Heart left ventricle (tissue), 16 donors: ENCODE measurements around the gene KCNG2. TPM values are rescaled to one million over a fixed set of nuclear protein-coding genes. Genes with fewer than 3 reads are reported as not detected.

ENCODE experiments used
- ATAC-seq, 4 donors: fragments of 200-7000 bp; cut with Tn5 transposase; one replicate each; pipeline ENCODE4 v1.9.1; 2020 to 2022; ENCODE audit warnings: moderate library complexity in 4 of 4, mild to moderate bottlenecking in 3 of 4, moderate number of reproducible peaks in 1 of 4
- DNase-seq, 5 donors: peaks; one replicate each; pipeline ENCODE4 v3.0.0-alpha.2; 2020
- H3K27ac ChIP-seq, 12 donors: fragments of 200-600 bp; sonication (generic) in 4 of 12; one replicate each; pipeline versions ENCODE4 v1.5.0 to v1.8.0; 2016 to 2022; ENCODE audit warnings: mild to moderate bottlenecking in 2 of 12
- H3K27me3 ChIP-seq, 9 donors: fragments of 200-600 bp; sonication (generic) in 2 of 9; one replicate each; pipeline versions ENCODE4 v1.5.1 to v1.8.0; 2016 to 2022; ENCODE audit warnings: mild to moderate bottlenecking in 3 of 9
- H3K36me3 ChIP-seq, 9 donors: fragments of 200-600 bp; sonication (generic) in 2 of 9; one replicate each; pipeline versions ENCODE4 v1.5.0 to v1.8.0; 2018 to 2022; ENCODE audit warnings: mild to moderate bottlenecking in 2 of 9
- H3K4me1 ChIP-seq, 12 donors: fragments of 200-600 bp; sonication (generic) in 4 of 12; one replicate each; pipeline versions ENCODE4 v1.5.0 to v1.8.0; 2016 to 2022; ENCODE audit warnings: mild to moderate bottlenecking in 3 of 12
- H3K4me3 ChIP-seq, 12 donors: fragments of 200-600 bp; sonication (generic) in 4 of 12; one replicate each; pipeline versions ENCODE4 v1.5.0 to v1.8.0; 2017 to 2022; ENCODE audit warnings: mild to moderate bottlenecking in 9 of 12, moderate library complexity in 4 of 12
- H3K9me3 ChIP-seq, 12 donors: fragments of 200-600 bp; sonication (generic) in 4 of 12; one replicate each; pipeline versions ENCODE4 v1.5.0 to v1.8.0; 2016 to 2022; ENCODE audit warnings: mild to moderate bottlenecking in 1 of 12
- CTCF ChIP-seq, 12 donors: fragments of 200-600 bp; sonication (generic) in 4 of 12; IDR thresholded peaks; one replicate each; pipeline versions ENCODE4 v1.5.0 to v1.8.0; 2018 to 2022; ENCODE audit warnings: antibody characterized with exemption in 12 of 12, mild to moderate bottlenecking in 5 of 12
- POLR2A ChIP-seq, 2 donors: fragments of 450-650 bp; IDR thresholded peaks; one replicate each; pipeline ENCODE4 v1.6.1; 2017; ENCODE audit warnings: antibody characterized with exemption in 2 of 2, mild to moderate bottlenecking in 2 of 2, moderate library complexity in 2 of 2
- WGBS, 4 donors: extraction: QIAGEN DNeasy Blood & Tissue Kit in 2 of 4; methylation state at CpG; one replicate each; pipeline versions ENCODE4 v1.1.5 to v1.1.7; 2013 to 2018; 5-methylcytosine and 5-hydroxymethylcytosine counted together
- intact Hi-C, 10 donors: fragments of 100-400 bp; cut with DNase I; formaldehyde crosslinking; loops; one replicate each; pipeline versions ENCODE4 v1.11.1 to v1.14.2; 2022
- polyA plus RNA-seq, 2 donors: library from polyadenylated mRNA; stranded (reverse); fragments of 200-250 nt; gene quantifications; one replicate each; pipeline ENCODE4 v1.2.3, GENCODE V29; 2013
- total RNA-seq, 9 donors: library from RNA; depleted of rRNA in 2 of 9; stranded (reverse); fragments of >200 nt in 2 of 9; fragmentation: NEBNext Ultra II Directional in 3 of 9; extraction: Animal tissue kit (Norgen Biotek cat#: 25700) in 3 of 9; gene quantifications; one replicate each; pipeline versions ENCODE4 v1.1.0 to v1.2.4, GENCODE V29; 2016 to 2023
- donor health status: ischemic (EF 13 %, LVEDD 7.1; RV severe dilation, severe dysfunction).
- donor health status: healthy with polysubstance abuse.
- donor health status: DM: no; HTN: yes; CAD: no.
- donor health status: DM: no; HTN: no; CAD: no.
- donor health status: ischemic (EF 25% LVEDD 6.9; RV normal size, moderate dysfunction).
- donor health status: ischemic (EF 25% LVEDD 5.7; RV mildly dilated, moderate dysfunction).
- donor health status: healthy.
- donor health status: DM: yes; HTN: yes; CAD: no.
- donor health status: ischemic (EF 35%, LVEDD 5.7; RV mildly dilated, moderate dysfunction).
- donor health status: nonischemic (EF 11% LVEDD 7.7; RV severe dilation, severe dysfunction).
- donor health status: DM: yes; HTN: yes; CAD: no.
- donor health status: PGD.
- donor health status: ischemic (EF 29% LVEDD 5.4; RV normal size, mild dysfunction).
- donor health status: nonischemic (EF 23%, LVEDD 6.1; RV moderate dilation, normal function).

KCNG2 gene
- total and polyA plus RNA-seq, 11 donors, result 0.07 to 1.5 (median 0.18) TPM; not detected in 8

DNA sequence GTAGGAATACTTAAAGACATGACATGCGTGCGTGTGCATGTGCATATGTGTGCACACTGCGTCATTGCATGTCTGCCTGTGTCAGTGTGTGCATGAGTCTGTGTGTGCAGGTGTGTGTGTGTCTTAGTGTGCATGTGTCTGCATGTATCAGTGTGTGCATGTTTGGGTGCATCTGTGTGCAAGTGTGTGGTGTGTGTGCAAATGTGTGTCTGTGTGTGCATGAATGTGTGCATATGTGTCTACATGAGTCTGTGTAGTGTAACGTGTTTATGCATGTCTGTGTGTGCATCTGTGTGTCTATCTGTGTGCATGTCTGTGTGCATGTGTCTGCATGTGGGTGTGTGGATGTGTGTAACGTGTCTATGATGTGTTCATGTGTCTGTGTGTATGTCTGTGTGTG, 30.5 kb downstream of the KCNG2 start:
- Histone ChIP-seq H3K27me3 (peaks cover 0 to 4% (median 0%) of the 10 kb centered on the region in 9 donors), H3K36me3 (no peaks in the 10 kb centered on the region), H3K4me1 (no peaks in the 10 kb centered on the region), H3K4me3 (no peak overlapping the region), H3K27ac (no peak overlapping the region), H3K9me3 (peaks cover 0 to 5% (median 0%) of the 10 kb centered on the region in 12 donors)
- 87 to 94% (median 91%) methylated on average over 5 of the region's 5 CpGs for WGBS, 4 donors
- no peak for TF ChIP-seq CTCF (IDR thresholded peaks at IDR 0.05)
- no peak for TF ChIP-seq POLR2A (IDR thresholded peaks at IDR 0.05)
- DNase-seq (no peak), ATAC-seq (no peak)
- intact Hi-C loops, result no loop called here

DNA sequence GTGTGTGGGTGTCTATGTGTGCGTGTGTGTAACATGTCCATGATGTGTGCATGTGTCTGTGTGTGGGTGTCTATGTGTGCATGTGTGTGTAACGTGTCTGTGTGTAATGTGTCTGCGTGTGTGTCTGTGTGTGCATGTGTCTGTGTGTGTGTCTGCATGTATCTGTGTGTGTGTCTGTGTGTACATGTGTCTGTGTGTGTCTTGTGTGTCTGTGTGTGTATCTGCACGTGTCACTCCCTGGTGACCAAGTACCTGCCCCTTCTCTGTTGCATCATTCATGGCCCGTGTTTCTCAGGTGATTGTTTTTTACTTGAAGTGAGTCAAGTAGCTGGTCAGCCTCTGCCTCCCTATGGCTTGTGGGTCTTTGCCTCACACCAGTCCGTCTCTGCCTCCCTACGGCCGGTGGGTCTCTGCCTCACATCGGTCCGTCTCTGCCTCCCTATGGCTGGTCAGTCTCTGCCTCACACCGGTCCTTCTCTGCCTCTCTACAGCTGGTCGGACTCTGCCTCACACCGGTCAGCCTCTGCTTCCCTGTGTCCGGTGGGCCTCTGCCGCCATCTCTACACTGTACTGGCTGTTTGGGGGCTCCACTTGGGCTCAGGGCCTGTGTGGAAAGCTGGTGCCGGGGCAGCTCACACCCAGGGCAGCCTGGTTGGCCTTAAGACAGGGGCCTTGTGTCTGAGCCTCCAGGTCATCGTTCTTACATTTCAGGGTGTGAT, 31.6 kb downstream of the KCNG2 start:
- 82 to 94% (median 87%) methylated on average over 17 of the region's 17 CpGs for WGBS, 4 donors
- H3K36me3 ChIP-seq, result no peaks in the 10 kb centered on the region
- H3K4me3 ChIP-seq, result no peak overlapping the region
- DNase-seq, result no peak
- H3K4me1 ChIP-seq, result no peaks in the 10 kb centered on the region
- TF ChIP-seq POLR2A (IDR thresholded peaks at IDR 0.05), result no peak
- TF ChIP-seq CTCF (IDR thresholded peaks at IDR 0.05), result no peak
- peaks cover 0 to 5% (median 0%) of the 10 kb centered on the region in 12 donors for H3K9me3 ChIP-seq
- H3K27me3 ChIP-seq, result peaks cover 0 to 4% (median 0%) of the 10 kb centered on the region in 9 donors
- H3K27ac ChIP-seq, result no peak overlapping the region
- intact Hi-C loops, result no loop called here
- ATAC-seq, result no peak

DNA sequence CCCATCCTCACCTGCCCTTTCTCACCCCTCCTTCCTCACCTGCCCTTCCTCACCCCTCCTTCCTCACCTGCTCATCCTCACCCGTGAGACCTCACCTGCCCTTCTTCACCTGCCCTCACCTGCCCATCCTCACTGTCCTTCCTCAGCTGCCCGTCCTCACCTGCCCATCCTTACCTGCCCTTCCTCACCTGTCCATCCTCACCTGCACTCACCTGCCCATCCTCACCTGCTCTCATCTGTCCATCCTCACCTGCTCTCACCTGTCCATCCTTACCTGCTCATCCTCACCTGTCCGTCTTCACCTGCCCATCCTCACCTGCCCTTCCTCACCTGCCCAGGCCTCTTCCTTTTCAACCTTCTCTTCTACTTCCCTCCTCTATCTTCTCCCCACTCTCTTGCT, 34.4 kb downstream of the KCNG2 start:
- no peak for ATAC-seq
- 88 to 96% (median 90%) methylated on average over 3 of the region's 3 CpGs for WGBS, 4 donors
- DNase-seq, result no peak
- Histone ChIP-seq H3K27ac (no peak overlapping the region), H3K36me3 (no peaks in the 10 kb centered on the region), H3K27me3 (peaks cover 0 to 18% (median 5%) of the 10 kb centered on the region in 9 donors), H3K4me1 (no peaks in the 10 kb centered on the region), H3K9me3 (no peaks in the 10 kb centered on the region), H3K4me3 (no peak overlapping the region)
- TF ChIP-seq CTCF (IDR thresholded peaks at IDR 0.05) (no peak), POLR2A (IDR thresholded peaks at IDR 0.05) (no peak)
- intact Hi-C loops, result loop anchor here in 1 of 10 donors (10.0 kb wide), 1 partner anchor 747 kb away; no protein-coding TSS in a partner anchor

GRCh38 chr18:79834834-79835233, 37.1 kb downstream of the KCNG2 start:
- ATAC-seq (no peak), DNase-seq (no peak)
- Histone ChIP-seq H3K4me1 (no peaks in the 10 kb centered on the region), H3K9me3 (no peaks in the 10 kb centered on the region), H3K4me3 (no peak overlapping the region), H3K27me3 (peaks cover 0 to 18% (median 5%) of the 10 kb centered on the region in 9 donors), H3K36me3 (no peaks in the 10 kb centered on the region), H3K27ac (no peak overlapping the region)
- WGBS, 4 donors, result 64 to 71% (median 68%) methylated on average over 6 of the region's 6 CpGs
- intact Hi-C loops, result loop anchor here in 1 of 10 donors (10.0 kb wide), 1 partner anchor 750 kb away; no protein-coding TSS in a partner anchor
- TF ChIP-seq POLR2A (IDR thresholded peaks at IDR 0.05) (no peak), CTCF (IDR thresholded peaks at IDR 0.05) (no peak)
